G401 (cell line): ENCODE data around the gene DNAJC12. TPM values are rescaled to one million over a fixed set of nuclear protein-coding genes. Genes with fewer than 3 reads are reported as not detected.
"Not testable (repeated sequence)": the region's sequence is repeated elsewhere in the genome, so short reads cannot be mapped to it uniquely, and the experiment has no call there.

Experiments
- DNase-seq: peaks from one replicate; pipeline ENCODE4 v3.0.0-alpha.2; 2015; ENCODE audit warnings: low spot score
- in situ Hi-C: cut with HindIII; loops from 2 replicates; pipeline ENCODE4 v1.10.0; 2016; ENCODE audit warnings: low sequenced_read_pairs, mixed read lengths
- total RNA-seq: library from RNA; depleted of rRNA; stranded (reverse); fragments of >200 nt; shearing (Covaris generic); gene quantifications from 2 replicates; pipeline ENCODE4 v1.2.3, GENCODE V29; 2014

DNAJC12 gene
- total RNA-seq, 1 experiment from 2014 or later: 1.1 TPM

GRCh38 chr10:67802767-67803538, 35.0 kb downstream of the DNAJC12 start:
- DNase-seq: no peak
- in situ Hi-C loops: no loop called here

- in situ Hi-C loops: no loop called here
- no peak for DNase-seq
Observed at GRCh38 chr10:67801118-67801517, 36.9 kb downstream of the DNAJC12 start.

- in situ Hi-C loops: no loop called here
Observed at GRCh38 chr10:67794909-67795460, 43.0 kb downstream of the DNAJC12 start.

GRCh38 chr10:67794256-67794655, 43.7 kb downstream of the DNAJC12 start:
- DNase-seq: no peak
- in situ Hi-C loops: no loop called here

More at GRCh38 chr10:67794909-67795460, 43.0 kb downstream of the DNAJC12 start:
- DNase-seq: no peak

- no peak for DNase-seq
- in situ Hi-C loops: no loop called here
Observed at GRCh38 chr10:67793313-67793712, 44.7 kb downstream of the DNAJC12 start.

- in situ Hi-C loops: no loop called here
- no peak for DNase-seq
Observed at GRCh38 chr10:67792653-67793052, 45.3 kb downstream of the DNAJC12 start.

GRCh38 chr10:67790534-67791408, 47.2 kb downstream of the DNAJC12 start:
- peak; percentile 74 for DNase-seq
- in situ Hi-C loops: no loop called here

GRCh38 chr10:67789769-67790168, 48.2 kb downstream of the DNAJC12 start:
- in situ Hi-C loops: no loop called here
- DNase-seq: no peak

GRCh38 chr10:67788028-67788886, 49.7 kb downstream of the DNAJC12 start:
- in situ Hi-C loops: no loop called here
- no peak for DNase-seq

GRCh38 chr10:67785098-67785497, 52.9 kb downstream of the DNAJC12 start:
- in situ Hi-C loops: no loop called here
- no peak for DNase-seq

- DNase-seq: no peak
- in situ Hi-C loops: no loop called here
Observed at GRCh38 chr10:67784474-67784873, 53.5 kb downstream of the DNAJC12 start.

GRCh38 chr10:67783606-67784294, 54.2 kb downstream of the DNAJC12 start:
- no peak for DNase-seq
- in situ Hi-C loops: no loop called here

- DNase-seq: no peak
- in situ Hi-C loops: no loop called here
Observed at GRCh38 chr10:67782530-67782929, 55.5 kb downstream of the DNAJC12 start.

GRCh38 chr10:67780759-67781538, 57.0 kb downstream of the DNAJC12 start:
- in situ Hi-C loops: no loop called here
- peak; percentile 77 for DNase-seq

GRCh38 chr10:67780204-67780621, 57.8 kb downstream of the DNAJC12 start:
- DNase-seq, in situ Hi-C loops: not testable (repeated sequence)

- in situ Hi-C loops: no loop called here
- peak; percentile 93 for DNase-seq
Observed at GRCh38 chr10:67779465-67780203, 58.4 kb downstream of the DNAJC12 start.

GRCh38 chr10:67776371-67776770, 61.6 kb downstream of the DNAJC12 start:
- in situ Hi-C loops: no loop called here
- DNase-seq: no peak
